ENCODE measurements around the gene ETV6. TPM values are rescaled to one million over a fixed set of nuclear protein-coding genes. Genes with fewer than 3 reads are reported as not detected.

The ETV6 gene
- polyA plus RNA-seq, 1 donor (not counting 4 experiments of a cell fraction or from before 2014, with no cell fraction given), result 5.3 TPM

- Histone ChIP-seq H3K36me3 (ENCODE audit: control insufficient read depth in 2 of 2, extremely low read depth in 1 of 2, insufficient read depth in 2 of 2, low read length in 2 of 2) (no peaks in the 10 kb centered on the region), H3K4me1 (ENCODE audit: control insufficient read depth, extremely low read depth, insufficient read depth, low read length) (peaks cover 13% of the 10 kb centered on the region), H3K9me3 (ENCODE audit: control insufficient read depth, low read depth, low read length) (no peaks in the 10 kb centered on the region), H4K20me1 (ENCODE audit: control insufficient read depth, extremely low read depth, insufficient read depth, low read length) (no peaks in the 10 kb centered on the region), H2AFZ (ENCODE audit: control insufficient read depth, low read length) (no peak overlapping the region), H3K27ac (ENCODE audit: control insufficient read depth, insufficient read depth, low read length) (no peak overlapping the region), H3K9me1 (ENCODE audit: control insufficient read depth, extremely low read depth, insufficient read depth, low read length) (no peaks in the 10 kb centered on the region), H3K27me3 (ENCODE audit: control insufficient read depth, extremely low read depth, insufficient read depth, low read length) (no peaks in the 10 kb centered on the region), H3K9ac (ENCODE audit: control insufficient read depth, extremely low read depth, insufficient read depth, low read length) (no peak overlapping the region), H3K4me2 (ENCODE audit: control insufficient read depth, extremely low read depth, insufficient read depth, low read depth, low read length) (no peak overlapping the region), H3K4me3 (ENCODE audit: control insufficient read depth in 2 of 3, extremely low read depth in 1 of 3, insufficient read depth in 2 of 3, low read depth in 1 of 3, low read length in 3 of 3) (no peak overlapping the region), H3K79me2 (ENCODE audit: control insufficient read depth, insufficient read depth, low read length) (no peaks in the 10 kb centered on the region)
- no peak for DNase-seq (ENCODE audit: low read depth, low spot score)
- dilution Hi-C loops (cut with MboI; ENCODE audit: extremely low pct_ligation_motif_present, low sequenced_read_pairs), result no loop called here
- TF ChIP-seq EZH2 (IDR thresholded peaks at IDR 0.05; ENCODE audit: low read length), result no peak
- no peak for FAIRE-seq
Measured at GRCh38 chr12:11812241-11812585, 162.7 kb downstream of the ETV6 start.

GRCh38 chr12:11812586-11813437 lies 163.3 kb downstream of the ETV6 start:
- H3K4me2 ChIP-seq (ENCODE audit: control insufficient read depth, extremely low read depth, insufficient read depth, low read depth, low read length), result no peak overlapping the region
- no peak overlapping the region for H3K9ac ChIP-seq (ENCODE audit: control insufficient read depth, extremely low read depth, insufficient read depth, low read length)
- H3K9me3 ChIP-seq (ENCODE audit: control insufficient read depth, low read depth, low read length), result no peaks in the 10 kb centered on the region
- H3K9me1 ChIP-seq (ENCODE audit: control insufficient read depth, extremely low read depth, insufficient read depth, low read length), result no peaks in the 10 kb centered on the region
- TF ChIP-seq EZH2 (IDR thresholded peaks at IDR 0.05; ENCODE audit: low read length) (no peak), CTCF (optimal IDR thresholded peaks at IDR 0.05 in 1 of 3, IDR thresholded peaks at IDR 0.05 in 1 of 3, conservative IDR thresholded peaks at IDR 0.05 in 1 of 3; ENCODE audit: extremely low read depth in 1 of 3, insufficient read depth in 2 of 3, low read length in 3 of 3) (no peak)
- no peak for FAIRE-seq
- H4K20me1 ChIP-seq (ENCODE audit: control insufficient read depth, extremely low read depth, insufficient read depth, low read length), result no peaks in the 10 kb centered on the region
- dilution Hi-C loops (cut with MboI; ENCODE audit: extremely low pct_ligation_motif_present, low sequenced_read_pairs), result no loop called here
- peaks cover 13% of the 10 kb centered on the region for H3K4me1 ChIP-seq (ENCODE audit: control insufficient read depth, extremely low read depth, insufficient read depth, low read length)
- no peaks in the 10 kb centered on the region for H3K27me3 ChIP-seq (ENCODE audit: control insufficient read depth, extremely low read depth, insufficient read depth, low read length)
- no peak overlapping the region for H3K4me3 ChIP-seq (ENCODE audit: control insufficient read depth in 2 of 3, extremely low read depth in 1 of 3, insufficient read depth in 2 of 3, low read depth in 1 of 3, low read length in 3 of 3)
- H3K36me3 ChIP-seq (ENCODE audit: control insufficient read depth in 2 of 2, extremely low read depth in 1 of 2, insufficient read depth in 2 of 2, low read length in 2 of 2), result no peaks in the 10 kb centered on the region
- H3K79me2 ChIP-seq (ENCODE audit: control insufficient read depth, insufficient read depth, low read length), result no peaks in the 10 kb centered on the region
- H2AFZ ChIP-seq (ENCODE audit: control insufficient read depth, low read length), result no peak overlapping the region
- H3K27ac ChIP-seq (ENCODE audit: control insufficient read depth, insufficient read depth, low read length), result no peak overlapping the region
- no peak for DNase-seq (ENCODE audit: low read depth, low spot score)
